NCI-H2196 (cell line): ENCODE data around the gene CC2D2A.

ENCODE experiments used
- DNase-seq: peaks from one replicate; lab custom pipeline; 2025; ENCODE audit not compliant: unreplicated experiment; lab: John Stamatoyannopoulos, UW

Gene CC2D2A

GRCh38 chr4:15459706-15460105, 10.0 kb upstream of the CC2D2A start:
- no peak for DNase-seq

GRCh38 chr4:15466596-15466995, 3.1 kb upstream of the CC2D2A start:
- no peak for DNase-seq

GRCh38 chr4:15470128-15470475, 420 bp downstream of the CC2D2A start:
- no peak for DNase-seq

- DNase-seq = no peak
Measured at GRCh38 chr4:15476396-15476795, 6.7 kb downstream of the CC2D2A start.

- DNase-seq = no peak
Measured at GRCh38 chr4:15478724-15479088, 9.0 kb downstream of the CC2D2A start.

- DNase-seq = peak; percentile 75
Measured at GRCh38 chr4:15479089-15479912, 9.6 kb downstream of the CC2D2A start.

GRCh38 chr4:15479913-15480185, 10.2 kb downstream of the CC2D2A start:
- no peak for DNase-seq

- no peak for DNase-seq
Measured at GRCh38 chr4:15481961-15482745, 12.5 kb downstream of the CC2D2A start.

- no peak for DNase-seq
Measured at GRCh38 chr4:15482842-15483241, 13.2 kb downstream of the CC2D2A start.

- DNase-seq = no peak
Measured at GRCh38 chr4:15488136-15488535, 18.5 kb downstream of the CC2D2A start.

GRCh38 chr4:15488658-15489470, 19.2 kb downstream of the CC2D2A start:
- DNase-seq = no peak

GRCh38 chr4:15489551-15489950, 19.9 kb downstream of the CC2D2A start:
- no peak for DNase-seq

GRCh38 chr4:15493411-15493810, 23.7 kb downstream of the CC2D2A start:
- no peak for DNase-seq

GRCh38 chr4:15495621-15496020, 25.9 kb downstream of the CC2D2A start:
- DNase-seq = no peak

- no peak for DNase-seq
Measured at GRCh38 chr4:15498356-15498755, 28.7 kb downstream of the CC2D2A start.

GRCh38 chr4:15500701-15501100, 31.0 kb downstream of the CC2D2A start:
- DNase-seq = no peak

- DNase-seq = no peak
Measured at GRCh38 chr4:15501941-15502340, 32.3 kb downstream of the CC2D2A start.

GRCh38 chr4:15502384-15502783, 32.7 kb downstream of the CC2D2A start:
- no peak for DNase-seq

- no peak for DNase-seq
Measured at GRCh38 chr4:15504041-15504440, 34.4 kb downstream of the CC2D2A start.

- DNase-seq = no peak
Measured at GRCh38 chr4:15506464-15506863, 36.8 kb downstream of the CC2D2A start.

- no peak for DNase-seq
Measured at GRCh38 chr4:15507679-15508078, 38.0 kb downstream of the CC2D2A start.

GRCh38 chr4:15510961-15511360, 41.3 kb downstream of the CC2D2A start:
- no peak for DNase-seq
